ENCODE results near the gene AADAC.
A peak's percentile ranks its signal among the peaks of the same experiment; 100 is the strongest.
"Not testable (repeated sequence)": the region's sequence is repeated elsewhere in the genome, so short reads cannot be mapped to it uniquely, and the experiment has no call there.

AADAC gene

GRCh38 chr3:151837057-151837456 lies 23.1 kb downstream of the AADAC start:
- H3K27me3 ChIP-seq (replicated peaks in 2 of 5; ENCODE audit: control insufficient read depth in 4 of 5, insufficient read depth in 5 of 5, low read length in 4 of 5) = no peaks in the 10 kb centered on the region
- no peaks in the 10 kb centered on the region for H3K9me3 ChIP-seq (ENCODE audit: control extremely low read depth in 1 of 5, control insufficient read depth in 4 of 5, insufficient read depth in 2 of 5, low read depth in 1 of 5, low read length in 4 of 5)
- H3K36me3 ChIP-seq (ENCODE audit: control insufficient read depth in 4 of 4, insufficient read depth in 4 of 4, low read length in 3 of 4) = no peaks in the 10 kb centered on the region
- no peak overlapping the region for H3K27ac ChIP-seq (ENCODE audit: insufficient read depth in 1 of 2, low read depth in 1 of 2, low read length in 2 of 2, poor library complexity in 1 of 2, severe bottlenecking in 2 of 2)
- ChIA-PET POLR2A (no interaction called here), CTCF (interaction anchor here (0.9 to 6.7 kb wide), 14 partner anchors 8 to 681 kb away, joined by 3 to 61 read pairs (median 6); no protein-coding TSS in a partner anchor)
- H3K4me1 ChIP-seq (ENCODE audit: control extremely low read depth in 1 of 4, control insufficient read depth in 4 of 4, insufficient read depth in 4 of 4, low read length in 3 of 4) = peaks cover 6 to 24% (median 15%) of the 10 kb centered on the region in 4 experiments
- peak overlapping the region in 1 of 7 experiments; percentile 4 for H3K4me3 ChIP-seq (ENCODE audit: control insufficient read depth in 1 of 7, extremely low read depth in 1 of 7, insufficient read depth in 4 of 7, low read depth in 2 of 7, low read length in 6 of 7)
- DNase-seq = peak; percentile 22 to 80 (median 68)
- 59% methylated on average over 4 of the region's 4 CpGs for WGBS (ENCODE audit: insufficient coverage)

- H3K4me1 ChIP-seq (ENCODE audit: control extremely low read depth in 1 of 4, control insufficient read depth in 4 of 4, insufficient read depth in 4 of 4, low read length in 3 of 4) = peaks cover 6 to 28% (median 15%) of the 10 kb centered on the region in 4 experiments
- POLR2A ChIA-PET = no interaction called here
- no peaks in the 10 kb centered on the region for H3K9me3 ChIP-seq (ENCODE audit: control extremely low read depth in 1 of 5, control insufficient read depth in 4 of 5, insufficient read depth in 2 of 5, low read depth in 1 of 5, low read length in 4 of 5)
- CTCF ChIA-PET = interaction anchor here (0.6 to 6.7 kb wide), 11 partner anchors 9 to 612 kb away, joined by 3 to 61 read pairs (median 6); partner anchors contain the start of gene P2RY12
- no peaks in the 10 kb centered on the region for H3K36me3 ChIP-seq (ENCODE audit: control insufficient read depth in 4 of 4, insufficient read depth in 4 of 4, low read length in 3 of 4)
- peak; percentile 77 to 90 (median 87) for DNase-seq
- H3K27ac ChIP-seq (ENCODE audit: insufficient read depth in 1 of 2, low read depth in 1 of 2, low read length in 2 of 2, poor library complexity in 1 of 2, severe bottlenecking in 2 of 2) = no peak overlapping the region
- no peaks in the 10 kb centered on the region for H3K27me3 ChIP-seq (replicated peaks in 2 of 5; ENCODE audit: control insufficient read depth in 4 of 5, insufficient read depth in 5 of 5, low read length in 4 of 5)
- H3K4me3 ChIP-seq (ENCODE audit: control insufficient read depth in 1 of 7, extremely low read depth in 1 of 7, insufficient read depth in 4 of 7, low read depth in 2 of 7, low read length in 6 of 7) = peak overlapping the region in 4 of 7 experiments; percentile 19 to 67 (median 35)
- whole genome bisulfite sequencing (ENCODE audit: insufficient coverage) = 71% methylated on average over 7 of the region's 19 CpGs
Measured at GRCh38 chr3:151838574-151839312, 24.8 kb downstream of the AADAC start.

GRCh38 chr3:151839313-151839631 lies 25.4 kb downstream of the AADAC start:
- no peak for DNase-seq
- Histone ChIP-seq H3K36me3 (ENCODE audit: control insufficient read depth in 4 of 4, insufficient read depth in 4 of 4, low read length in 3 of 4) (no peaks in the 10 kb centered on the region), H3K27me3 (replicated peaks in 2 of 5; ENCODE audit: control insufficient read depth in 4 of 5, insufficient read depth in 5 of 5, low read length in 4 of 5) (no peaks in the 10 kb centered on the region), H3K9me3 (ENCODE audit: control extremely low read depth in 1 of 5, control insufficient read depth in 4 of 5, insufficient read depth in 2 of 5, low read depth in 1 of 5, low read length in 4 of 5) (no peaks in the 10 kb centered on the region), H3K27ac (ENCODE audit: insufficient read depth in 1 of 2, low read depth in 1 of 2, low read length in 2 of 2, poor library complexity in 1 of 2, severe bottlenecking in 2 of 2) (no peak overlapping the region), H3K4me3 (ENCODE audit: control insufficient read depth in 1 of 7, extremely low read depth in 1 of 7, insufficient read depth in 4 of 7, low read depth in 2 of 7, low read length in 6 of 7) (no peak overlapping the region), H3K4me1 (ENCODE audit: control extremely low read depth in 1 of 4, control insufficient read depth in 4 of 4, insufficient read depth in 4 of 4, low read length in 3 of 4) (peaks cover 6 to 25% (median 15%) of the 10 kb centered on the region in 4 experiments)
- CTCF ChIA-PET = interaction anchor here (0.6 to 6.7 kb wide), 9 partner anchors 9 to 612 kb away, joined by 3 to 61 read pairs (median 12); no protein-coding TSS in a partner anchor
- POLR2A ChIA-PET = no interaction called here
- WGBS (ENCODE audit: insufficient coverage) = 100% methylated on average over 1 of the region's 1 CpG

- 83% methylated on average over 1 of the region's 6 CpGs for WGBS (ENCODE audit: insufficient coverage)
- ChIA-PET POLR2A (no interaction called here), CTCF (interaction anchor here (1.4 to 6.7 kb wide), 2 partner anchors 70 to 404 kb away, joined by 3 to 61 read pairs; no protein-coding TSS in a partner anchor)
- no peak overlapping the region for H3K4me3 ChIP-seq (ENCODE audit: control insufficient read depth in 1 of 7, extremely low read depth in 1 of 7, insufficient read depth in 4 of 7, low read depth in 2 of 7, low read length in 6 of 7)
- H3K9me3 ChIP-seq (ENCODE audit: control extremely low read depth in 1 of 5, control insufficient read depth in 4 of 5, insufficient read depth in 2 of 5, low read depth in 1 of 5, low read length in 4 of 5) = no peaks in the 10 kb centered on the region
- no peak overlapping the region for H3K27ac ChIP-seq (ENCODE audit: insufficient read depth in 1 of 2, low read depth in 1 of 2, low read length in 2 of 2, poor library complexity in 1 of 2, severe bottlenecking in 2 of 2)
- no peak for DNase-seq
- no peaks in the 10 kb centered on the region for H3K27me3 ChIP-seq (replicated peaks in 2 of 5; ENCODE audit: control insufficient read depth in 4 of 5, insufficient read depth in 5 of 5, low read length in 4 of 5)
- H3K36me3 ChIP-seq (ENCODE audit: control insufficient read depth in 4 of 4, insufficient read depth in 4 of 4, low read length in 3 of 4) = no peaks in the 10 kb centered on the region
- H3K4me1 ChIP-seq (ENCODE audit: control extremely low read depth in 1 of 4, control insufficient read depth in 4 of 4, insufficient read depth in 4 of 4, low read length in 3 of 4) = peaks cover 0 to 10% (median 7%) of the 10 kb centered on the region in 4 experiments
Measured at GRCh38 chr3:151841801-151842200, 27.9 kb downstream of the AADAC start.

- no peak overlapping the region for H3K27ac ChIP-seq (ENCODE audit: insufficient read depth in 1 of 2, low read depth in 1 of 2, low read length in 2 of 2, poor library complexity in 1 of 2, severe bottlenecking in 2 of 2)
- ChIA-PET CTCF (no interaction called here), POLR2A (no interaction called here)
- no CpG with 5 or more reads among the region's 1 CpG for WGBS (ENCODE audit: insufficient coverage)
- no peaks in the 10 kb centered on the region for H3K9me3 ChIP-seq (ENCODE audit: control extremely low read depth in 1 of 5, control insufficient read depth in 4 of 5, insufficient read depth in 2 of 5, low read depth in 1 of 5, low read length in 4 of 5)
- H3K4me3 ChIP-seq (ENCODE audit: control insufficient read depth in 1 of 7, extremely low read depth in 1 of 7, insufficient read depth in 4 of 7, low read depth in 2 of 7, low read length in 6 of 7) = no peak overlapping the region
- H3K36me3 ChIP-seq (ENCODE audit: control insufficient read depth in 4 of 4, insufficient read depth in 4 of 4, low read length in 3 of 4) = no peaks in the 10 kb centered on the region
- no peaks in the 10 kb centered on the region for H3K27me3 ChIP-seq (replicated peaks in 2 of 5; ENCODE audit: control insufficient read depth in 4 of 5, insufficient read depth in 5 of 5, low read length in 4 of 5)
- peak in 1 of 3 donors; percentile 36 for DNase-seq
- H3K4me1 ChIP-seq (ENCODE audit: control extremely low read depth in 1 of 4, control insufficient read depth in 4 of 4, insufficient read depth in 4 of 4, low read length in 3 of 4) = peaks cover 0 to 4% (median 3%) of the 10 kb centered on the region in 4 experiments
Measured at GRCh38 chr3:151843275-151843674, 29.4 kb downstream of the AADAC start.

GRCh38 chr3:151845306-151845905 lies 31.5 kb downstream of the AADAC start:
- H3K4me1 ChIP-seq (ENCODE audit: control extremely low read depth in 1 of 4, control insufficient read depth in 4 of 4, insufficient read depth in 4 of 4, low read length in 3 of 4) = peaks cover 0 to 4% (median 0%) of the 10 kb centered on the region in 4 experiments
- no peak overlapping the region for H3K27ac ChIP-seq (ENCODE audit: insufficient read depth in 1 of 2, low read depth in 1 of 2, low read length in 2 of 2, poor library complexity in 1 of 2, severe bottlenecking in 2 of 2)
- no peaks in the 10 kb centered on the region for H3K27me3 ChIP-seq (replicated peaks in 2 of 5; ENCODE audit: control insufficient read depth in 4 of 5, insufficient read depth in 5 of 5, low read length in 4 of 5)
- DNase-seq = no peak
- whole genome bisulfite sequencing (ENCODE audit: insufficient coverage) = 100% methylated on average over 1 of the region's 3 CpGs
- peaks cover 0 to 9% (median 0%) of the 10 kb centered on the region in 5 experiments for H3K9me3 ChIP-seq (ENCODE audit: control extremely low read depth in 1 of 5, control insufficient read depth in 4 of 5, insufficient read depth in 2 of 5, low read depth in 1 of 5, low read length in 4 of 5)
- H3K4me3 ChIP-seq (ENCODE audit: control insufficient read depth in 1 of 7, extremely low read depth in 1 of 7, insufficient read depth in 4 of 7, low read depth in 2 of 7, low read length in 6 of 7) = no peak overlapping the region
- POLR2A ChIA-PET = no interaction called here
- CTCF ChIA-PET = interaction anchor here (0.7 to 2.0 kb wide), 4 partner anchors 8 to 405 kb away, joined by 3 to 5 read pairs (median 4); no protein-coding TSS in a partner anchor
- no peaks in the 10 kb centered on the region for H3K36me3 ChIP-seq (ENCODE audit: control insufficient read depth in 4 of 4, insufficient read depth in 4 of 4, low read length in 3 of 4)

GRCh38 chr3:151850065-151850464 lies 36.1 kb downstream of the AADAC start:
- H3K27ac ChIP-seq (ENCODE audit: insufficient read depth in 1 of 2, low read depth in 1 of 2, low read length in 2 of 2, poor library complexity in 1 of 2, severe bottlenecking in 2 of 2); H3K4me1 ChIP-seq (ENCODE audit: control extremely low read depth in 1 of 4, control insufficient read depth in 4 of 4, insufficient read depth in 4 of 4, low read length in 3 of 4); CTCF ChIA-PET; H3K4me3 ChIP-seq (ENCODE audit: control insufficient read depth in 1 of 7, extremely low read depth in 1 of 7, insufficient read depth in 4 of 7, low read depth in 2 of 7, low read length in 6 of 7); H3K27me3 ChIP-seq (replicated peaks in 2 of 5; ENCODE audit: control insufficient read depth in 4 of 5, insufficient read depth in 5 of 5, low read length in 4 of 5); DNase-seq; POLR2A ChIA-PET; H3K36me3 ChIP-seq (ENCODE audit: control insufficient read depth in 4 of 4, insufficient read depth in 4 of 4, low read length in 3 of 4): not testable (repeated sequence)
- peaks cover 0 to 16% (median 6%) of the 10 kb centered on the region in 5 experiments for H3K9me3 ChIP-seq (ENCODE audit: control extremely low read depth in 1 of 5, control insufficient read depth in 4 of 5, insufficient read depth in 2 of 5, low read depth in 1 of 5, low read length in 4 of 5)
- WGBS (ENCODE audit: insufficient coverage) = 100% methylated on average over 1 of the region's 2 CpGs

Measured in common myeloid progenitor, CD34-positive (primary cell).